CD14-positive monocyte (primary cell): ENCODE data around the gene RSBN1. TPM values are rescaled to one million over a fixed set of nuclear protein-coding genes. Genes with fewer than 3 reads are reported as not detected.

Experiments used
- DNase-seq, 3 donors: peaks; one replicate each; pipeline ENCODE4 v3.0.0-alpha.2; 2011 to 2022
- H2AFZ ChIP-seq: 2 replicates; pipeline ENCODE4 v1.6.0; 2012; ENCODE audit warnings: mild to moderate bottlenecking, low read depth, low read length, inconsistent platforms; ENCODE audit not compliant: insufficient read depth, poor library complexity, severe bottlenecking
- H3K27ac ChIP-seq, 2 donors: 1 replicate in 1 of 2; 2 replicates in 1 of 2; pipeline ENCODE4 v1.5.1; 2012 to 2013; ENCODE audit warnings: low read length in 2 of 2, control low read depth in 1 of 2, inconsistent platforms in 1 of 2, low read depth in 1 of 2, mild to moderate bottlenecking in 1 of 2
- H3K27me3 ChIP-seq, 2 donors: one replicate each; pipeline versions ENCODE4 v1.6.0 to v1.6.1; 2011 to 2013; ENCODE audit warnings: low read length in 2 of 2; ENCODE audit not compliant: control insufficient read depth in 2 of 2, insufficient read depth in 2 of 2
- H3K36me3 ChIP-seq, 2 donors: replicated peaks in 1 of 2; 1 replicate in 1 of 2; 2 replicates in 1 of 2; pipeline versions ENCODE4 v1.5.1 to v1.6.1; 2012 to 2013; ENCODE audit warnings: low read length in 2 of 2, control low read depth in 1 of 2, inconsistent platforms in 1 of 2, mild to moderate bottlenecking in 1 of 2; ENCODE audit not compliant: insufficient read depth in 2 of 2, control insufficient read depth in 1 of 2
- H3K4me1 ChIP-seq, 2 donors: 1 replicate in 1 of 2; 2 replicates in 1 of 2; pipeline versions ENCODE4 v1.5.1 to v1.6.1; 2012 to 2013; ENCODE audit warnings: low read length in 2 of 2, control low read depth in 1 of 2, inconsistent platforms in 1 of 2, mild to moderate bottlenecking in 1 of 2, moderate library complexity in 1 of 2; ENCODE audit not compliant: insufficient read depth in 2 of 2, control insufficient read depth in 1 of 2
- H3K4me2 ChIP-seq: replicated peaks from 2 replicates; pipeline ENCODE3; 2012; ENCODE audit warnings: low read length, moderate library complexity, mild to moderate bottlenecking; ENCODE audit not compliant: poor library complexity, severe bottlenecking; ENCODE audit errors: extremely low read depth
- H3K4me3 ChIP-seq, 3 experiments: fragments of 200-600 bp in 1 of 3; sonication (generic) in 1 of 3; replicated peaks in 1 of 3; 1 replicate in 2 of 3; 2 replicates in 1 of 3; pipeline ENCODE4 v1.5.1; 2011 to 2013; ENCODE audit warnings: low read length in 3 of 3, mild to moderate bottlenecking in 3 of 3, control low read depth in 2 of 3, low read depth in 2 of 3, inconsistent platforms in 1 of 3, moderate library complexity in 1 of 3
- H3K79me2 ChIP-seq: 2 replicates; pipeline ENCODE4 v1.6.0; 2012; ENCODE audit warnings: mild to moderate bottlenecking, control low read depth, inconsistent platforms, low read length, moderate library complexity; ENCODE audit not compliant: insufficient read depth
- H3K9ac ChIP-seq: 2 replicates; pipeline ENCODE4 v1.6.0; 2017; ENCODE audit warnings: low read length, mild to moderate bottlenecking; ENCODE audit not compliant: insufficient read depth, poor library complexity, severe bottlenecking
- H3K9me3 ChIP-seq, 2 donors: replicated peaks in 1 of 2; 1 replicate in 1 of 2; 2 replicates in 1 of 2; pipeline versions ENCODE4 v1.5.1 to v1.6.1; 2012 to 2013; ENCODE audit warnings: low read length in 2 of 2, control low read depth in 1 of 2; ENCODE audit not compliant: control insufficient read depth in 1 of 2, insufficient read depth in 1 of 2
- H4K20me1 ChIP-seq: 2 replicates; pipeline ENCODE4 v1.6.0; 2012; ENCODE audit warnings: mild to moderate bottlenecking, low read length, control low read depth, moderate library complexity; ENCODE audit not compliant: insufficient read depth
- H3K27ac Mint-ChIP-seq, 7 donors: one replicate each; pipeline ENCODE4 v1.8.0; 2020; ENCODE audit warnings: mild to moderate bottlenecking in 7 of 7, mixed read lengths in 7 of 7, moderate library complexity in 6 of 7, inconsistent platforms in 2 of 7
- H3K27me3 Mint-ChIP-seq, 3 donors: one replicate each; pipeline ENCODE4 v1.8.0; 2021 to 2022; ENCODE audit warnings: low read depth in 3 of 3, mild to moderate bottlenecking in 3 of 3, mixed read lengths in 3 of 3, moderate library complexity in 3 of 3, inconsistent platforms in 1 of 3
- H3K36me3 Mint-ChIP-seq, 2 donors: one replicate each; pipeline ENCODE4 v1.8.0; 2020; ENCODE audit warnings: mixed read lengths in 2 of 2, inconsistent platforms in 1 of 2, mild to moderate bottlenecking in 1 of 2
- H3K4me1 Mint-ChIP-seq: one replicate; pipeline ENCODE4 v1.8.0; 2020; ENCODE audit warnings: mild to moderate bottlenecking, mixed read lengths
- H3K4me3 Mint-ChIP-seq, 2 donors: one replicate each; pipeline ENCODE4 v1.8.0; 2020; ENCODE audit warnings: mild to moderate bottlenecking in 2 of 2, mixed read lengths in 2 of 2, moderate library complexity in 1 of 2
- H3K9me3 Mint-ChIP-seq, 7 donors: one replicate each; pipeline ENCODE4 v1.8.0; 2020 to 2022; ENCODE audit warnings: mixed read lengths in 7 of 7, mild to moderate bottlenecking in 6 of 7, moderate library complexity in 6 of 7, inconsistent platforms in 2 of 7
- CTCF ChIP-seq: fragments of 200-600 bp; IDR thresholded peaks from one replicate; pipeline ENCODE4 v1.8.0; 2022; ENCODE audit warnings: antibody characterized with exemption, mild to moderate bottlenecking
- WGBS: methylation state at CpG from one replicate; pipeline ENCODE4 v1.1.5; 2013; ENCODE audit warnings: missing lambda C conversion rate; ENCODE audit not compliant: insufficient coverage; 5-methylcytosine and 5-hydroxymethylcytosine counted together
- intact Hi-C, 2 donors: fragments of 100-400 bp; cut with micrococcal nuclease; formaldehyde crosslinking; loops; one replicate each; pipeline versions ENCODE4 v1.15.0 to v1.15.1; 2023
- polyA plus RNA-seq, 3 donors: library from polyadenylated mRNA; depleted of rRNA in 1 of 3; unstranded in 2 of 3; stranded (reverse) in 1 of 3; fragments of 300-500 nt in 2 of 3; fragments of >200 nt in 1 of 3; fragmentation: Illumina TruSeq in 2 of 3; gene quantifications; 1 replicate in 2 of 3; 2 replicates in 1 of 3; pipeline ENCODE4 v1.2.3, GENCODE V29; 2012 to 2021

Gene RSBN1
- polyA plus RNA-seq, 3 donors = 6.5 to 9.0 (median 8.9) TPM

- no peak for TF ChIP-seq CTCF
- Mint-ChIP-seq H3K36me3 (peaks cover 48 to 68% of the 10 kb centered on the region in 2 donors), H3K4me1 (peaks cover 14% of the 10 kb centered on the region), H3K4me3 (no peak overlapping the region), H3K27me3 (no peaks in the 10 kb centered on the region), H3K9me3 (peaks cover 0 to 1% (median 0%) of the 10 kb centered on the region in 7 donors), H3K27ac (peak overlapping the region in 2 of 7 donors; percentile 37 to 50)
- Histone ChIP-seq H3K4me3 (no peak overlapping the region), H3K9ac (no peak overlapping the region), H3K27me3 (no peaks in the 10 kb centered on the region), H3K36me3 (peaks cover 39 to 67% of the 10 kb centered on the region in 2 donors), H3K4me1 (peaks cover 3 to 11% of the 10 kb centered on the region in 2 donors), H3K79me2 (peaks cover 14% of the 10 kb centered on the region), H3K9me3 (no peaks in the 10 kb centered on the region), H3K4me2 (no peak overlapping the region), H3K27ac (peak overlapping the region in 1 of 2 donors; percentile 80), H4K20me1 (no peaks in the 10 kb centered on the region), H2AFZ (no peak overlapping the region)
- WGBS = 88% methylated on average over 1 of the region's 1 CpG
- DNase-seq = no peak
- intact Hi-C loops = no loop called here
These were observed 42.2 kb downstream of the RSBN1 start for GRCh38 chr1:113770031-113770430.

GRCh38 chr1:113769601-113769970 lies 42.7 kb downstream of the RSBN1 start:
- Mint-ChIP-seq H3K36me3 (peaks cover 51 to 71% of the 10 kb centered on the region in 2 donors), H3K27ac (peak overlapping the region in 2 of 7 donors; percentile 37 to 62), H3K9me3 (no peaks in the 10 kb centered on the region), H3K4me1 (peaks cover 14% of the 10 kb centered on the region), H3K27me3 (no peaks in the 10 kb centered on the region), H3K4me3 (no peak overlapping the region)
- peaks cover 3 to 11% of the 10 kb centered on the region in 2 donors for H3K4me1 ChIP-seq
- TF ChIP-seq CTCF = no peak
- peaks cover 14% of the 10 kb centered on the region for H3K79me2 ChIP-seq
- peak overlapping the region in 1 of 3 experiments; percentile 50 for H3K4me3 ChIP-seq
- peaks cover 41 to 67% of the 10 kb centered on the region in 2 donors for H3K36me3 ChIP-seq
- peak overlapping the region in 1 of 2 donors; percentile 80 for H3K27ac ChIP-seq
- no peaks in the 10 kb centered on the region for H3K9me3 ChIP-seq
- no peaks in the 10 kb centered on the region for H3K27me3 ChIP-seq
- no peaks in the 10 kb centered on the region for H4K20me1 ChIP-seq
- no peak for DNase-seq
- peak overlapping the region; percentile 80 for H2AFZ ChIP-seq
- peak overlapping the region; percentile 60 for H3K4me2 ChIP-seq
- intact Hi-C loops = no loop called here
- no peak overlapping the region for H3K9ac ChIP-seq
